GM18498 (cell line): Measurements from ENCODE around the gene MBD6.
"Not testable (repeated sequence)": the region's sequence is repeated elsewhere in the genome, so short reads cannot be mapped to it uniquely, and the experiment has no call there.

ENCODE experiments used
- ATAC-seq: cut with Tn5 transposase; IDR thresholded peaks from one replicate; pipeline ENCODE4 v1.9.1; 2021; ENCODE audit warnings: mild to moderate bottlenecking, moderate library complexity; ENCODE audit not compliant: unreplicated experiment

The MBD6 gene

DNA sequence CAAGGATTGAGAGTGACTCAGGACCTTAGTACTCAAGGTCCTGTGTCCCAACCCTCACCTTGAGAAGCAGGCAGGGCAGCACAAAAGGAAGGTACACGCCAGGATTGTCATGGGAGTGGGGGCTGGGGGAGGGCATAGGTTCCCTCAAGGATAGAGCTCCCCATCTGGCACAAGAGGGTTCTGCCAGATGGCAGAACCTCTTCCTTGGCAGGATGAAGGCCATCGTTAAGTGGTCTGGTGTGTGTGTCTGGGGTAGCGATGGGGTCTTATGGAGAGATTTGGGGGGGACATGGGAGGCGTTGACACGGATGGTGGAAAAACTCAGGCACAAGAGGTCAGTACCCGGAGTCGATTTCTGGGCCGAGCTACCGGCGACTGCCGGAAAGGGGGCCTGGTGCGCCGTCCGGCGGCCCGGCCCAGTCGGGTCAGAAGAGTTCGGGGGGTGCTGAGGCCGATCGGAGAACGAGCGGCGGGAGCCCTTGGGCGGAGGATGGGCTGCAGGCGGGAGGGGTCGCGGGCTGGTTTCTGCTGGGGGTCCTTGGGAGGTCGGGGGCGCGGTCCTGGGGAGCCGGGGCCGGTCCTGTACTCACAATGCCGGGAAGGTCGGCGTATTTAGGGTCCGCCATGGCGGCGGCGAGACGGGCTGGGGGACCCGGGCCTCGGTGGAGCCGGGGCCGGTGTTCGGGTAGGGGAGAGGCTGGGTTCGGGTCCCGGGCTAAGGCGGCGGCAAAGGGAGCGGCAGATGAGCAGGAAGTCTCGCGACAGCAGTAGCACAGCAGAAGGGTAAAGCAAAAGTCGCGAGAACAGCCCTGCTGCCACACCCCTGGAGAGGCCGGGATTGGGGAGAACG, 24.0 kb downstream of the MBD6 start, which contains the start of gene DCTN2:
DCTN2 (minus strand) TSS at position 755 of the 850 bp plus-strand sequence; CDS start at position 626, 129 bp downstream.
- ATAC-seq: peak; percentile 98

- ATAC-seq: no peak
Measured at GRCh38 chr12:57547288-57548012, 24.8 kb downstream of the MBD6 start.

DNA sequence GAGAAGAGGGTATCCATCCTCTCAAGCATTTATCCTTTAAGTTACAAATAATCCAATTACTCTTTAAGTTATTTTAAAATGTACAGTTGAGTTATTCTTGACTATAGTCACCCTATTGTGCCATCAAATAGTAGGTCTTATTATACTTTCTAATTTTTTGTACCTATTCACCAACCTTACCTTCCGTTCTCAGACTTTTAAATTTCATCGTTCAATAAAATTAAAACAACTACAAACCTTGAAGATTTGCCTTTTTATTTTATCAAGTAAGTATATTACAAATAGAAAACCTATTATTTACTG, 25.3 kb downstream of the MBD6 start:
- ATAC-seq: no peak

GRCh38 chr12:57548488-57548887, 25.9 kb downstream of the MBD6 start:
- ATAC-seq: no peak

DNA sequence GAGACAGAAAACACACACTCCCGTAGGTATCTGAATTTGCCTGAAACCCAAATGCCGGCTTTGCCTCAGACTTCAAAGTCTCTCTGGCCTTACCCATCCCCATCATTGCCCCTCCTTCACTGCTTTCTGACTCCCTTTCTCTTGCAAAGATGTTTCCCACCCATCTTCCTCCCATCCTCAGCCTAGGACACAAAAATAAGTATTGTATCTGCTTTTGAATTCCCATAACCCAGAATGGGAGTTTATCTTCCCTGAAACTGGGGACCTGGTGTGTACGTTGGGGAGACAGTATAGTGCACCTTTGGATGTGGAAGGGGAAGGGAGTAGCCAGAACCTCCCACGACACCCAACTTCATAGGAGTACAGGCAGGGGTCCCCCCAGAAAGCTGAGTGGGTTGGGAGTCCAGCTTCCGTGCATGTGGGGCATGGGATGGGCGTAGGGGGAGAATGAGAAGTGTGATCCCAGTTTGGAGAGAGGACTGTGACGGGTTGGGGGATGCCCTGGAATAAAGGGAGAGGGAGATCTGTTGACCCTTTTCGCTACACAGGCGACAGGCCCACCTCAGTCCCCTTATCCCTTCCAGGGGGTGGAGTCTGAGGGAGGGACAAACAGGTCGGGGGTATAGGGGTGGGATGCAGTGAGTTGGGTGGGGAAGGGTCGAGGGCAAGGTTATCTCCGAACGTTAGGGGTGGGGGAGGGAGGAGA, 26.7 kb downstream of the MBD6 start:
- no peak for ATAC-seq

GRCh38 chr12:57549909-57550640, 27.5 kb downstream of the MBD6 start, which contains the start of gene KIF5A:
Gene KIF5A (plus strand): TSS chr12:57550044. CDS start chr12:57550272, 228 bp downstream.
- ATAC-seq: peak; percentile 27

DNA sequence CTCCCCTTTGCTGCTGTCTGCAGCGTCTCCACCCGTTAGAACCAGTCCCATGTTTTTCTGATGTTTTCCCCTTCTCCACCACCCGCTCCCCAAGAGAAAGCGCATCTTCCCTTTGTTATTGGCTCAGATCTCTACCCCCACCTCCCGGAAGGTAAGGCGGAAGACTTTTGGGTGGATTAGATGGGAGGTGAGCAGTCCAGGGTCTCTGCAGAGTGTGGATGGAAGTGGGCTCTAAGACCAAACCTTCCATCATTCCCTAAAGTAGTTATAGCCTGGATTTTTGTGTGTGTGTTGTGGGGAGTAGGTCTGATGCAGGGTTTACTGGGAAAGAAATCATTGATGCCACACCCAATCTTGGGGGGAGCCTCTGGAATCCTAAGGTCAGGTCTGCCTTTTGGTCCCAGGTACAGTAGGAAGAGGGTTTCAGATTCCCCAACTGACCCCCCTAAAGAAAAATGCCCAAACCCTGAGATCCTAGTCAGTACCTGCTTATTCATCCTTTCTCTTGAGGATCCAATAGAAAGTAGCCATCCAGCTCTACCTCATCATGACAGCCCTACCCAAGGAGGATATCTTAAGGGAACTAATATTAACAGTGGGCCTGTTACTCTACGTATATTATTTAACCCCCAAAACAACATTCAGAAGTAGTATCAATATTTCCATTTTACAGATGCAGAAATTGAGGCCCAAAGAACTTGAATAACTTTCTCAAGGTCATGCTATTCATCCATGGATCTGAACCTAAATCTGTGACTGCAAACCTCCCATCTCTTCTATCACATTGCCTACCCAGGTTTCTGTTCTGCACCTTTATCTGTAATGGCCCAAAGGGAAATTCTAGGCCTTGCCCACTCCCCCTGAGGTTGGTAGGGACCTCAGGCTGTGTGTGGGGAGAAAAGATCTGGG, 28.3 kb downstream of the MBD6 start:
- ATAC-seq: no peak

DNA sequence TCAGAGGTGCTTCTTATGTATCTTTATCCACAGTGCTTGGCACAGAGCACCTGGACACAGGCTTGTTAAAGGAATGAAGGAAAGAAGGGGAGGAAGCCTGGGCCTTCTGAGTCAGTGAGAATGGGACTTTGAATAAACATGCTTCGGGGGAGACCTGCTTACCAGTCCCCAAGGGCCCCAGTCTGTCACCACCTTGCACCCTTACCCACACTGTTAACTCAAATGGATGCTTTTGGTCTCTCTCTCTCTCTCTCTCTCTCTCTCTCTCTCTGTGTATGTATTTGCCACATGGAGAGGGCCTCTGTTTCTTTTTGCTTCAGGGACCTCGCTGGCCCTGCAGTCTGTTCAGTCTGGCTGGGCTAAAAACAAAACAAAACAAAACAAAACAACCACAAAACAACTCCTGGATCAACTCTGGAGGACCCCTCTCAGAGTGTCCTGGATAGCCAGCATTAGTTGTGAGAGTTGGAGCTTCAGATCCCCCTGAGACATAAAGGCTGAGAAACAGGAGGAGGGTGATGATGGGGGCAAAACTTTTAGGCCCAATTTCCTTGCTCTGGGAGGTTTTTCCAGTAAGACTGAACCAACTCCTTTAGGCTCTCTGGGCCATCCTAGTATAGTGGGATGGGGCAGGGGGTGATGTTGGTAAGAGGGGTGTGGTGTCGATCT, 29.1 kb downstream of the MBD6 start:
- ATAC-seq: no peak

DNA sequence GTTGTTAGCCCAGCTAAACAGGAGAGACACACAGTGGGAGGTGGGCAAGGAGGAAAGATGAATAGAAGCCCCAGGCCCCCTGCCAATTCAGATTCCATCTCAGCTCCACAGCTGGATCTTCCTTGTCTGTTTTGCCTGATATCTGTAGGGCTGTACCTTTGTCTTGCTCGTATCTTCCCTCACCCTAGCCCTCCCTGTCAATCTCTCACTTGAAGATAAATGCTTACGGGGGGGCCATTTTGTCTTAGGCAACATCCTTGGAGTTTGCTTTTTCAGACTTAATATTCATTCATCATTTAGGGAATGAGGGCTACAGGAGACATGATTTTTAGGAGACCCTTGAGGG, 29.7 kb downstream of the MBD6 start:
- no peak for ATAC-seq

DNA sequence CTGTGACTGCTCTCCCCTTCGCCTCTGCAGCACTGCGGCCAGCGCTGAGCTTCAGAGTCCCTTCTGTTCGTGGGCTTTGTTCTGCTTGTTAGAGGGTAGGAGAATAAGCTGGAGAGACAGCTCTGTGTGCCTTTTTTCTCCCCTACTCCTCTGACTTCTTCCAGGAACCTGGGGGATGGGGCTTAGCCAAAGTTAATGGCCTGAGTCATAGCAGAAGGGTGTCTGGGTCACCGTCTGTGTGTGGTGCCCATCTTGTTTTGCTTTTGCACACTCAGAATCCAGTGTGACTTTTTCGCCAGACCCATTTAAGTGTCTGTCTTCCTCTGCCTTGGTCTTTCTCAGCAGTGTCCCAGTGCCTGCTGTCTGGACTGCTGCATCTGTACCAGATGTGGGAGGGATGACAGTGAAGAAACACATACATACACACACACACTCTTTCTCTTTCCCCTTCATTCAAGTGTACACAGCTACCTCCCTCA, 30.2 kb downstream of the MBD6 start:
- no peak for ATAC-seq

- no peak for ATAC-seq
Measured at GRCh38 chr12:57553343-57554202, 30.9 kb downstream of the MBD6 start.

DNA sequence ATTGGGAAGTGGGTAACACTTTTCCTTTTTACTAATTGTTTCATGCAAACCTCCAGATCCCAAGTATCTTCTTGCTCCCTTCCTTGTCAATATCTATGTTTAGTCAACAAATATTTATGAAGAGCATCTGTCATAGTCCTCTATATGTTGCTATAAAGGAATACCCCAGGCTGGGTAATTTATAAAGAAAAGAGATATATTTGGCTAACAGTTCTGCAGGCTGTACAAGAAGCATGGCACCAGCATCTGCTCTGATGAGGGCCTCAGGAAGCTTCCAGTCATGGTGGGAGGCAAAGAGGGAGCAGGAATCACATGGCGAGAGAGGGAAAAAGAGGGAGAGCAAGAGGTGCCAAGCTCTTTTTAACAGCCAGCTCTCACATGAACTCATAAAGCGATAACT, 31.8 kb downstream of the MBD6 start:
- ATAC-seq: no peak

- no peak for ATAC-seq
Measured at GRCh38 chr12:57554897-57555296, 32.3 kb downstream of the MBD6 start.

GRCh38 chr12:57558864-57559263, 36.2 kb downstream of the MBD6 start:
- no peak for ATAC-seq

DNA sequence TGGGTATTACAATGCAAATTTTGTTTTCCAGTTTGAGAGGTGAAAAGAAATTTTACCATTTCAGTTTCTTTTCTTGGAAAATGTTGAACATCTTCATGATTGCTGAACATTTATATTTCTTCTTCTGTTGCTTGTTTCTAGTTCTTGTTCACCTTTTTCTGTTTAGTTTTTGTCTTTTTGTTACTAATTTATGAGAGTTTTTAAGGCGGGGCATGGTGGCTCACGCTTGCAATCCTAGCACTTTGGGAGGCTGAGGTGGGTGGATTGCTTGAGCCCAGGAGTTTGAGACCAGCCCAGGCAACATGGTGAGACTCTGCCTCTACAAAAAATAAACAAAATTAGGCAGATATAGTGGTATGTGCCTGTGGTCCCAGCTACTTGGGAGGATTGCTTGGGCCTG, 37.9 kb downstream of the MBD6 start:
- ATAC-seq: no peak

DNA sequence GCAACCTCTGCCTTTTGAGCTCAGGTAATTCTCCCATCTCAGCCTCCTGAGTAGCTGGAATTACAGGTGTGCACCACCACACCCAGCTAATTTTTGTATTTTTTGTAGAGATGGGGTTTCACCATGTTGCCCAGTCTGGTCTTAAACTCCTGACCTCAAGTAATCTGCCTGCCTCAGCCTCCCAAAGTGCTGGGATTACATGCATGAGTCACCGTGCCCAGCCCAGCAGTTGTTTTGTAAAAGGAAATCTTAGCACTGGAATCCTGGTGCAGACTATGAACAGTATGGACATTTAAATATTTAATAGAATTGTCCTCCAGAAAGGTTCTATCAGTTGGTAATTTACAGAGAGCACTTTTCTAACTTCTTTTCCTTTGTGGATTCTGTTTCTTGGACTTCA, 38.5 kb downstream of the MBD6 start:
- not testable (repeated sequence) for ATAC-seq

DNA sequence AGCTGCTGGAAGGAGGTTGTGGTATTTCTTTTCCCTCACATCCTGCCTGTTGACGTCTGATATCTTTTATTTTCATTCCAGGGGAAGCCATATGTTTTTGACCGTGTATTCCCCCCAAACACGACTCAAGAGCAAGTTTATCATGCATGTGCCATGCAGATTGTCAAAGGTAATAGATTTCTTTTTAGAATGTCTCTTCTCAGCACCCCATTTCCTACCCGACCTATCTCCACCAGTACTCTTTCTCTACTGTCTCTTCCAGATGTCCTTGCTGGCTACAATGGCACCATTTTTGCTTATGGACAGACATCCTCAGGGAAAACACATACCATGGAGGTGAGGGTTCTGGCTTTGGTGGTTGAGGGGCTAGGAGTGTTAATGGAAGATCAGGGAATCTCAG, 40.7 kb downstream of the MBD6 start:
- no peak for ATAC-seq

GRCh38 chr12:57564178-57564740, 41.6 kb downstream of the MBD6 start:
- ATAC-seq: no peak
